ENCODE data around the gene SMIM36. TPM values are rescaled to one million over a fixed set of nuclear protein-coding genes. Genes with fewer than 3 reads are reported as not detected.

Gene SMIM36
- total and polyA plus RNA-seq, 5 experiments from 2014 or later, result 0.05 TPM; not detected in 4

DNA sequence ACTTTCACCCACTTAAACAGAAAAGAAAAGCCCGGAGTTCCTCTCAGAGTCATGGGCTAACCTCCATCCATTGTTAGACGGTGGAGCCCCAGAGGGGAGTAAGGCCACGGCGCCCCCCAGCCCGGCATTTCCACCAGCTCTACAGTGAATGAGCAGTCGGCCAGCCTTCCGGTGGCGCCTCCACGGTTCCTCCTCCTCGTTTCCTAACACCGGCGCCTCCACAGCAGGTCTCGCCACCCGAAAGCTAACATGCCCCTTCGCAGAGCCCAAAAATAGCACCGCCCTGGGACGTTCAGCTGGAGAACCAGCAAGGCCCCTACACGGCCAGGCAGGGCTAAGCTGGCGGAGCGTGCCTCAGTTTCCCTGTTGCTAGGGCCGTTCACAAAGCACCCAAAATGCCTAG is 90.5 kb downstream of the SMIM36 start:
- H3K4me1 Mint-ChIP-seq, result peaks cover 29 to 59% (median 42%) of the 10 kb centered on the region in 4 donors
- H3K27ac Mint-ChIP-seq, result peak overlapping the region; percentile 82 to 98 (median 96)
- peak overlapping the region; percentile 88 to 95 (median 90) for H3K4me3 Mint-ChIP-seq
- DNase-seq (peak; percentile 4 to 65 (median 30)), ATAC-seq (peak; percentile 5 to 28)
- POLR2A ChIA-PET, result interaction anchor here (1.0 kb wide), 1 partner anchor 60 kb away, joined by 4 read pairs; no protein-coding TSS in a partner anchor
- H3K27me3 Mint-ChIP-seq, result peaks cover 11 to 22% (median 14%) of the 10 kb centered on the region in 5 donors
- H3K36me3 Mint-ChIP-seq, result no peaks in the 10 kb centered on the region
- no peaks in the 10 kb centered on the region for H3K9me3 Mint-ChIP-seq

DNA sequence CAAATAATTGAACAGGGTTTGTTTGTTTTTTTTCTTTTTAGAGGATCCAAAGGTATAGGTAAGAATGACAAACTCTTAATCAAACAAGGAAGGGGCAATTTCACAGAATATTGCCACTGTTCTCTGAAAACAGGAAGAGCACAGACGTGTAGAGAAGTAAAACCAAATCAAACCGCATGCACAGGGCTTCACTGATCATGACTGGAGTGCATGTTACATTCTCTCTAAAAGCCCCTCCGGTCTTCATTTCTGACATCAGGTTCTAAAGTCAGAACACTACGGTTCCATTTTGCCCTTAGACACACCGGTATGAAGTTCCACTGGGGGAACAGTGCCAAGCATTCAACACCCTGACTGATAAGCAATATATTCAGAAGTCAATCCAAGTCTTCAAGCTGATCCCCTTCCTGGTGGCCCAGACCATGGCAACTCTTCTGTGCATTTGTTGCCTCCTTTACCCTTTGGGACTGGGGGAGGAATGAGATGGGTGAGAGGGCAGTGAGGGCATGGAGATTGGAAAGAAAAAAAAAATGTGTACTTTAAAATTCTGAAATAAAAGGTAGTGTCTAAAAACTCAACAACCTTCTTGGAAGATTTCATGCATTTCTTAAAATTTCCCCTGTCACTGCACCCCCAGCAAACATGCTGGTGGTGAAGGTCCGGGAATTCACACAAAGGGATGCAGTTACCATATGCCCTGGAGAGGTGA is 91.0 kb downstream of the SMIM36 start:
- Mint-ChIP-seq H3K4me1 (peaks cover 29 to 62% (median 44%) of the 10 kb centered on the region in 4 donors), H3K4me3 (peak overlapping the region; percentile 88 to 95 (median 90)), H3K27ac (peak overlapping the region; percentile 82 to 98 (median 96)), H3K9me3 (no peaks in the 10 kb centered on the region), H3K36me3 (no peaks in the 10 kb centered on the region), H3K27me3 (peaks cover 9 to 17% (median 14%) of the 10 kb centered on the region in 5 donors)
- POLR2A ChIA-PET, result interaction anchor here (1.0 kb wide), 1 partner anchor 60 kb away, joined by 4 read pairs; no protein-coding TSS in a partner anchor
- ATAC-seq (peak; percentile 43 to 73), DNase-seq (peak in 9 of 10 donors; percentile 27 to 79 (median 46))

DNA sequence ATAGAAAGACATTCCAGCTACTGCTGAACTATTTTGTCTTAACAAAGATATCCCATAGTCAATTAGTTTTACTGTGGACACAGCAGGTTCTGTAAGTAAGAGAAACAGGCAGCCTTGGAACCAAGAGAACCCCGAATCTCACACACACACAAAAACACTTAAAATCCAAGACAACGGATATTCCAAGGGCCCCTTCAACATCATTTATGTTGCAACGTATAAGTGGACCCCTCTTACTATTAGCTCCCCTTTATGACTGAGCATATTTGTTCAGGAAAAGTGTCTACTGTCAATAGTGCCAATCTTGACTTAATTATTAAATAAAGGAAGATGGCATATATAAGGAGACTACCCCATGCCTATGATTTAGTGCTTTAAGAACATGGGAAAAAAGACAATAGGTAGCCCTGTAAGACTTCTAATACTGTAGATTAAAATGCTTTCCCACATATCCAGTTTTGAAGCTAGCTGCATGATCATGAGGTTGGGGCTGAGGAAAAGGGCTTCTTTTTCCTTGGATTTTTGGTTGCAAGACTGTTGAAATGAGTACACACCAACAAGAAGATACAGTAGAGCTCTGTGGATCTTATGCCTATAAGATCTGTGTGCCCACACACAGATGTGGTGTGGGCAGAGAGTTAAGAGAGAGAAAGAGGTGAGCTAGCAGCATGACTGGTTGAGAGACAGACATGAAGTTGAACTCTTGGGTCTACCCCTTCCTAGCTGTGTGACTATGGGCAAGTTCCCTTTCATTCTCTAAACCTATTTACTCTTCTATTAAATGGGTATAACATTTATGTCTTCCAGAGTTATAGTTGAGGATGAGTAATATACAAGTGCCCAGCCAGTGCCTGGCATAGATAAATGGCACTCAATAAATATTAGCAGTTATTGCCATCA is 92.6 kb downstream of the SMIM36 start:
- Mint-ChIP-seq H3K27ac (peak overlapping the region; percentile 45 to 98 (median 96)), H3K36me3 (peaks cover 0 to 4% (median 0%) of the 10 kb centered on the region in 3 donors), H3K27me3 (peaks cover 2 to 8% (median 6%) of the 10 kb centered on the region in 5 donors), H3K9me3 (no peaks in the 10 kb centered on the region), H3K4me1 (peaks cover 37 to 73% (median 59%) of the 10 kb centered on the region in 4 donors), H3K4me3 (peak overlapping the region in 6 of 10 donors; percentile 8 to 91 (median 18))
- DNase-seq, result no peak
- ATAC-seq, result no peak
- POLR2A ChIA-PET, result no interaction called here

DNA sequence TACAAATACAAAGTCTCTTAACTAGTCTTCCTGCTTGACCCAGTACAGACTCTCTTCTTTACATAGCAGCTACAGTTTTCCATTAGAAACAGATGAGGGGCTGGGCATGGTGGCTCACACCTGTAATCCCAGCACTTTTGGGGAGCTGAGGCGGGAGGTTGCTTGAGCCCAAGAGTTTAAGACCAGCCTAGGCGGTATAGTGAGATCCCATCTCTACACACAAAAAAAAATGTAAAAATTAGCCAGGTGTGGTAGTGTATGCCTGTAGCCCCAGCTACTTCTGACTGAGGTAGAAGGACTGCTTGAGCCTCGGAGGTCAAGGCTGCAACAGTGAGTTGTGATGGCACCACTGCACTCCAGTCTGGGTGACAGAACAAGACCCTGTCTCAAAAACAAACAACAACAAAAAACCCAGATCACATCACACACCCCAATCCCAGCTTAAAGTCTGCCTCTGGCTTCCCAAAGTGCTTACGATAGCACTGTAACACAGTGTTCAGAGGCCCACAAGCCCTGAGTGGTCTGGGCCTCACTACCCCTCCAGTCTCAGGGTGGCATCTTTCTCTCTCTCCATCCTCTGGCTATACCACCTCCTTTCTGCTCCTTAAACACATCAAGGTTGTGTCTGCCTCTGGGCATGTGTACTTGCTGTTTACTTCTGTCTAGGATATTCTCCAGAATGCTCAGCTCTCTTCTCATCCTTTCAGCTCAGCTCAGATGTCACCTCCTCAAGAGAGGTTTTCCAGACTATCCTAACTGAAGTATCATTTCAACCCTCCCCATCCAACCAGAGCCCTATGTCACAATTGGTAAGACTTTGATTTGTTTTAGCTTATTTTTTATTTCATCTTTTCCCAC is 93.6 kb downstream of the SMIM36 start:
- POLR2A ChIA-PET, result no interaction called here
- H3K4me1 Mint-ChIP-seq, result peaks cover 39 to 72% (median 59%) of the 10 kb centered on the region in 4 donors

DNA sequence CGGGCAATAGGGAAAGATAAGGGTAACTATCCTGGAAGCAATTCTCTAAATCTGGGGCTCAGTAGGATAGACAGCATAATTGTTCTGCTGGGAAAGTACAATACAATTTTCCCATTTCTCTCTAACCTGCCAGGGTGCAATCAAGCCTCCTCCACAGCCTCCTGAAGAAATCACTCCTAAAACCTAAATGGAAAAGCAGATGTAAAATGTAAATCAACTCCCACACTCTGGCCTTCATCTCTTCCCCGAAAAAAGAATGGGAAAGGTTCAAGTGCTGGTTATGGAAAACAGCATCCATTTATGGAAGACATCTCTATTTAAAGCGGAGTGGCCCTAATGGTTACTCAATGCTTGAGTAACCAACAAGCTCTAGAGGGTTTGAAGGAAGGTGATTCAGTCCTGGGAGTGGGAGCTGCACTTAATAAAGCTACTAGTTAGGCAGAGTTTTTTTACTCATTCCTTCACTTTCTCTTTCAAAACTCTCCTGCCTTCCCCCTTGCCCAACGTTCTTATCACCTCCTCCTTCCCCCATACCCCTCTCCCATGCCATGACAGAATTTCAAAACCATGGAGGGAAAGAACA is 94.7 kb downstream of the SMIM36 start:
- H3K36me3 Mint-ChIP-seq, result peaks cover 0 to 20% (median 4%) of the 10 kb centered on the region in 3 donors
- no peak overlapping the region for H3K4me3 Mint-ChIP-seq
- ATAC-seq, result no peak
- H3K27me3 Mint-ChIP-seq, result no peaks in the 10 kb centered on the region
- no peak for DNase-seq
- H3K9me3 Mint-ChIP-seq, result no peaks in the 10 kb centered on the region
- peak overlapping the region in 8 of 10 donors; percentile 44 to 82 (median 58) for H3K27ac Mint-ChIP-seq
- POLR2A ChIA-PET, result no interaction called here
- peaks cover 36 to 69% (median 58%) of the 10 kb centered on the region in 4 donors for H3K4me1 Mint-ChIP-seq

More for the DNA sequence above, 93.6 kb downstream of the SMIM36 start:
- Mint-ChIP-seq H3K36me3 (peaks cover 0 to 10% (median 4%) of the 10 kb centered on the region in 3 donors), H3K9me3 (no peaks in the 10 kb centered on the region), H3K4me3 (peak overlapping the region in 1 of 10 donors; percentile 1), H3K27ac (peak overlapping the region; percentile 18 to 96 (median 58)), H3K27me3 (peaks cover 0 to 3% (median 0%) of the 10 kb centered on the region in 5 donors)
- ATAC-seq, result no peak
- no peak for DNase-seq

DNA sequence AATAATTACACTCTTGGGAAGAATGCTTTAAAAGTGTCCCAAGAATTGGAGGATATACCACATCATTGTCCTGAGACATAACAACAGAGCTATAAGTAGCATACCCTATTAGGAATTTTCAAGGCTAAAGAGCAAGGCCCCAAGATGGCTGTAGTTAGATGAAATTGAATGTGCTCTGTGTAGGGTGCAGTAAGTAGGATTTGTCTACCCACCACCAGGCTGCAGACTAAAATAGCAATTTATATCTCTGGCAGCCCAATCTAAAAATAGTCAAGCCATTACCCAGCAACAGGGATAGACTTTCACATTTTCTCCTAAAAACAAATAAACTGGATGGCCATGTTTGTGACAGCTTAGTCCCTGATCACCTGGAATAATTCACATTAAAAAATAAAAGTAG is 95.3 kb downstream of the SMIM36 start:
- H3K4me1 Mint-ChIP-seq, result peaks cover 36 to 68% (median 58%) of the 10 kb centered on the region in 4 donors
- no peak for ATAC-seq
- no peaks in the 10 kb centered on the region for H3K9me3 Mint-ChIP-seq
- H3K36me3 Mint-ChIP-seq, result peaks cover 0 to 25% (median 8%) of the 10 kb centered on the region in 3 donors
- POLR2A ChIA-PET, result no interaction called here
- DNase-seq, result no peak
- H3K4me3 Mint-ChIP-seq, result no peak overlapping the region
- H3K27me3 Mint-ChIP-seq, result no peaks in the 10 kb centered on the region
- H3K27ac Mint-ChIP-seq, result peak overlapping the region in 1 of 10 donors; percentile 35

DNA sequence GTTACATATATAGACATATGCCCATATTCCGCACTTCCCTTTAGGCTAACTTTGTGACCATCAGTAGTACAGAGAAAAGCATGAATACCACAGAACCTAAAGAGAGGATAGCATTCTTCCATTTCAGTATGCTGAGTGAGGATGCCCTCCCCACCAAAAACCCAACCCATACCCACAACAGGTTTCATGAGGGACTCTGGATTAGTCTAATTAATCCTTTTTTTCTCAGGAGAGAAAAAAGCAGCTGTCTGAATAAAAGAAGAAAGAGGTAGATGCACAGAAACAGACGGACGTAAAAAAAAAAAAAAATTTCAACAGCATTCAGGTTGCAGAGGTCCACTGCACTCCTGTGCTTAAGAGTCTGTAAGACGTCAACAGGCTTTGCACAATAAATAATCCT is 96.3 kb downstream of the SMIM36 start:
- no peaks in the 10 kb centered on the region for H3K9me3 Mint-ChIP-seq
- DNase-seq (no peak), ATAC-seq (no peak)
- POLR2A ChIA-PET, result interaction anchor here (0.7 kb wide), 1 partner anchor 421 kb away, joined by 4 read pairs; no protein-coding TSS in a partner anchor
- peaks cover 0 to 35% (median 17%) of the 10 kb centered on the region in 3 donors for H3K36me3 Mint-ChIP-seq
- H3K4me3 Mint-ChIP-seq, result peak overlapping the region in 7 of 10 donors; percentile 13 to 61 (median 43)
- H3K4me1 Mint-ChIP-seq, result peaks cover 32 to 58% (median 52%) of the 10 kb centered on the region in 4 donors
- H3K27ac Mint-ChIP-seq, result peak overlapping the region in 6 of 10 donors; percentile 44 to 93 (median 74)
- H3K27me3 Mint-ChIP-seq, result no peaks in the 10 kb centered on the region

DNA sequence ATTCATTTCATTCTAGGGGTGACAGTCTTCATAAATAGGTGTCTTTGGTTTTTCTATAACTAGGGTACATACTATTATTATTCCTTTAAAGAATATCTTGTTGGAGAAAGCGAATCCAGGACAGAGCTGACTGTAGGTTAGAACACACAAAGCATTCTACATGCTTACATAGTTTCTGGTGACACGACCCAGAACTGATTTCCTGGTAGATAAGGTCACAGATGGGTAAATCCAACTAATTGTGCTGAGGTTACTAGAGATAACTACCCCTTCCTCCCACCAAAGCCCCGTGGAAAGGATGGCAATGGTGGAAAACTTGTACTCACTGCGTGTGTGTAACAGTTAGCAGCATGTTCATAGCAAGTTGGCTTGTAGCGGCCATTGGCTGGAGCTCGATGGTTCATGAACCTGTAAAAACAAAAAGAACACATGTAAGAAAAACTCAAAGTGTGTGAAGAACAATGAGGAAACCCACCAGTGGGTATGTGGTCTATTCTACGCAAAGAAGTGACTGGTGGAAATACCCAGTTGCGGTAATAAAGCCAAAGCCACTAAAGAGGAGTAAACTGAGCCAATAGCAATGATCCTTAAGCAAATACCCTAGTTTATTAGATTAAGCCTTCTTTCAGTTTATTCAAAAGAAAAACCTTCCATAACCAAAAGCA is 97.3 kb downstream of the SMIM36 start:
- POLR2A ChIA-PET, result interaction anchor here (0.7 kb wide), 1 partner anchor 419 kb away, joined by 4 read pairs; no protein-coding TSS in a partner anchor
- Mint-ChIP-seq H3K27ac (peak overlapping the region in 9 of 10 donors; percentile 27 to 93 (median 82)), H3K27me3 (no peaks in the 10 kb centered on the region), H3K36me3 (peaks cover 0 to 45% (median 24%) of the 10 kb centered on the region in 3 donors), H3K9me3 (no peaks in the 10 kb centered on the region), H3K4me1 (peaks cover 26 to 48% (median 42%) of the 10 kb centered on the region in 4 donors), H3K4me3 (peak overlapping the region in 9 of 10 donors; percentile 9 to 77 (median 57))
- DNase-seq, result peak in 7 of 10 donors; percentile 20 to 82 (median 45)
- peak; percentile 94 for ATAC-seq

DNA sequence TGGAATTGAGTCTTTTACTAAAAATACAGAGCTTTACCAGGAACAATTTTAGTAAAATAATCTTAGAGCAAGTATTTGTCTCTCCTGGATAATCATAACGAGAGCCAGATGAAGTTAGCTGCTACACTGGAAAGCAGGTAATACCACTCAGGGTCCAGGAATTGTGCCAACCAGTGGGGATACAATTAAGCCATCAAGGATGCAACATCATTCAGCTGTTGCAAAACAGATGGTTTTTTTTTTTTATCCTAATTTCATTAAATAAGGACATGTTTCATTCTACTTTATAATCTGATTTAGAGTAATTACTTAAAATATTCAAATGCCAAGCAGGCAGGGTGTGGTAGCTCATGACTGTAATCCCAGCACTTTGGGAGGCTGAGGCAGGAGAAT is 99.8 kb downstream of the SMIM36 start:
- H3K27ac Mint-ChIP-seq, result peak overlapping the region in 2 of 10 donors; percentile 52 to 55
- H3K4me3 Mint-ChIP-seq, result no peak overlapping the region
- no peaks in the 10 kb centered on the region for H3K9me3 Mint-ChIP-seq
- no peak for ATAC-seq
- H3K4me1 Mint-ChIP-seq, result peaks cover 13 to 23% (median 20%) of the 10 kb centered on the region in 4 donors
- H3K36me3 Mint-ChIP-seq, result peaks cover 4 to 69% (median 35%) of the 10 kb centered on the region in 3 donors
- no peak for DNase-seq
- no peaks in the 10 kb centered on the region for H3K27me3 Mint-ChIP-seq
- POLR2A ChIA-PET, result no interaction called here

DNA sequence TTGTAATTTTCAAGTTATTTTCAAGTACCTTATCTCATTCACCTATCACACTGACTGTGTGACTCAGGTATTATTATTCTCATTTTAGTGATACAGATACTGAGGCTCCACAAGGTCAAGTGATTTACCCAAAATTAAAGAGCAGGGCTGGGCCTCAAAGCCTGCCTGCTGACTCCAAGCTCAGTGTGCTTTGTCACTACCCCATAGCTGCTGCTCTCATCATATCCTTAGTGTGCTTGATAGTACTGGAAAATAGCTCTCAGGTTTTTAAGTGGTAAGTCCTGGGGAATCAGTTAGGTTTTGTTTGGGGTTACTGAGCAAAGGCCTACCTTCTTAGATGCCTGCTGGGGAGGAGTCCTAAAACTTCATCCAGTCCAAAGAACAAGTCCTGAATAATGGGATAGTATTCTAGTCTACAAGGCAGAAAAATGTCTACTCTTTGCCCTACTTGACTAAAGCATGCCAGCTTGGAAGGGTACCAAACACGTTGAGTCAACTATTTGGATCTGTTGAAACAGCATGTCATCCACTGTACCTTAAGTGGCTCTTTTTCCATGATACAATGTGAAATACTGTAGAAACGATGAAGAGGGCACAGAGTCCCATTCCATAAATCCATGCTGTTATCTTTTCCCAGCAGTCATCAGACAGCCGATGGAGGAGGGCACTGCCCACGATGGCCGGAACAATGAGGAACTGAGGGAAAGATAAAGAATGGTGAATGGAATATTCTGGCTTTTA is 100.4 kb downstream of the SMIM36 start:
- H3K4me1 Mint-ChIP-seq, result peaks cover 13 to 19% (median 18%) of the 10 kb centered on the region in 4 donors
- no peak overlapping the region for H3K4me3 Mint-ChIP-seq
- peaks cover 4 to 74% (median 35%) of the 10 kb centered on the region in 3 donors for H3K36me3 Mint-ChIP-seq
- H3K27me3 Mint-ChIP-seq, result no peaks in the 10 kb centered on the region
- no peak for DNase-seq
- no peak for ATAC-seq
- peak overlapping the region in 2 of 10 donors; percentile 29 to 55 for H3K27ac Mint-ChIP-seq
- no peaks in the 10 kb centered on the region for H3K9me3 Mint-ChIP-seq
- POLR2A ChIA-PET, result no interaction called here

All from naive thymus-derived CD8-positive, alpha-beta T cell (primary cell).